Measurements from ENCODE around the gene TMED6. TPM values are rescaled to one million over a fixed set of nuclear protein-coding genes. Genes with fewer than 3 reads are reported as not detected.
A peak's percentile ranks its signal among the peaks of the same experiment; 100 is the strongest.

Gene TMED6
- total RNA-seq, 1 experiment from 2014 or later, result 2.4 TPM

DNA sequence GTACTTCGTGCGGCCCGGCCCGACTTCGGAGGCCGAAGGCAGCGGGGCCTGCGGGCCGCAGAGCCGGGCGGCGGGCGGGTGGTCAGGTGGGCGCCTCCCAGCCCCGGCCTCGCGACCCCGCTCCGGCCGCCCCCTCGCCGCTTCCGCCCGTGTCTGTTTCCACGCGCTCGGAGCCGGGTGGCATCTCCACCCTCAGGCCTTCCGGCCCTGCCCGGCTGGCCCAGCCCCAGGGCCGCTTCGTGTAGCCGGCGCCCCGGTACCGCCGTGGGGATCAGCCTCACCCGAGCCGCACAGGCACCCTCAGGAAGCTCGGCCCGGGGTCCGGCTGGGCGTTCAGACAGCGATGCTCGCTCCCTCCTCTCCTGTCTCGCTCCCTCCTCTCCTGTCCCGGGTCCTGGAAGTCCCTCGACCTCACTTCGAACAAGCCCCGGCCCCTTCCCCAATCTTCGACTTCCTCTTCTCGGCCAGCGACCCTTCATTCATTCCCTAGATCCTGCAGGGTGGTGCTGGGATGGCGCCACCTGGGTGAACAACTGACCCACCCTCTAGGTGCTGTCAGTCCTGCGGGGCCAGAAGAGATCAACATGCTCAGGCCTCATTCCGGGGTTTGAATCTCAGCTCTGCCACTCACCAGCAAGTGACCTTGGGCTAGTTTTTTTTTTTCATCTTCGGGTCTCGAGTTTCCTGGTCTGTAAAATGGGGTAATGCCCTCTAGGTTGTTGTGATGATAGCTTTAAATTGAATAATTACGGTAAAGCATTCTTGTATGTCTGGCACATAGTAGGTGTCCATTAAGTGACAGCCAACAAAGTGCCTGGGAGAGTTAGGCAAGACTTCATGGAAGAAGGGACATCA, 39.8 kb downstream of the TMED6 start:
- BruUV-seq (replicated peaks), result no TSS peak
- Mint-ChIP-seq H3K4me1 (ENCODE audit: low read depth, unreplicated experiment) (peaks cover 5% of the 10 kb centered on the region), H3K36me3 (ENCODE audit: insufficient read depth, unreplicated experiment) (peaks cover 68% of the 10 kb centered on the region), H3K27me3 (ENCODE audit: insufficient read depth, unreplicated experiment) (no peaks in the 10 kb centered on the region), H3K27ac (ENCODE audit: unreplicated experiment) (peak overlapping the region; percentile 65), H3K4me3 (ENCODE audit: unreplicated experiment) (peak overlapping the region; percentile 81), H3K9me3 (ENCODE audit: unreplicated experiment) (no peaks in the 10 kb centered on the region)
- intact Hi-C loops (cut with micrococcal nuclease; ENCODE audit: unreplicated experiment), result loop anchor here (1.0 kb wide), 2 partner anchors 19 to 124 kb away; partner anchors contain the start of genes PDF and SNTB2
- CTCF ChIA-PET, result interaction anchor here (0.5 to 0.9 kb wide), 7 partner anchors 12 to 451 kb away, joined by 3 to 5 read pairs (median 3); no protein-coding TSS in a partner anchor
- POLR2A ChIA-PET, result no interaction called here
- peaks cover 9% of the 10 kb centered on the region; the same call in 1 of the 2 replicates for H3K4me1 ChIP-seq
- H3K27me3 ChIP-seq (replicated peaks; ENCODE audit: control insufficient read depth, insufficient read depth, low read length), result no peaks in the 10 kb centered on the region
- DNase-seq, result peak; percentile 73 to 81
- TF ChIP-seq, protein P1, sequence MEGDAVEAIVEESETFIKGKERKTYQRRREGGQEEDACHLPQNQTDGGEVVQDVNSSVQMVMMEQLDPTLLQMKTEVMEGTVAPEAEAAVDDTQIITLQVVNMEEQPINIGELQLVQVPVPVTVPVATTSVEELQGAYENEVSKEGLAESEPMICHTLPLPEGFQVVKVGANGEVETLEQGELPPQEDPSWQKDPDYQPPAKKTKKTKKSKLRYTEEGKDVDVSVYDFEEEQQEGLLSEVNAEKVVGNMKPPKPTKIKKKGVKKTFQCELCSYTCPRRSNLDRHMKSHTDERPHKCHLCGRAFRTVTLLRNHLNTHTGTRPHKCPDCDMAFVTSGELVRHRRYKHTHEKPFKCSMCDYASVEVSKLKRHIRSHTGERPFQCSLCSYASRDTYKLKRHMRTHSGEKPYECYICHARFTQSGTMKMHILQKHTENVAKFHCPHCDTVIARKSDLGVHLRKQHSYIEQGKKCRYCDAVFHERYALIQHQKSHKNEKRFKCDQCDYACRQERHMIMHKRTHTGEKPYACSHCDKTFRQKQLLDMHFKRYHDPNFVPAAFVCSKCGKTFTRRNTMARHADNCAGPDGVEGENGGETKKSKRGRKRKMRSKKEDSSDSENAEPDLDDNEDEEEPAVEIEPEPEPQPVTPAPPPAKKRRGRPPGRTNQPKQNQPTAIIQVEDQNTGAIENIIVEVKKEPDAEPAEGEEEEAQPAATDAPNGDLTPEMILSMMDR (IDR thresholded peaks at IDR 0.05; ENCODE audit: insufficient read depth in 1 of 2, low read depth in 1 of 2, low read length in 1 of 2, severe bottlenecking in 1 of 2, unreplicated experiment in 1 of 2), result peak in 1 of 2 experiments; percentile 62
- H3K36me3 ChIP-seq (ENCODE audit: control insufficient read depth, insufficient read depth, low read length), result peaks cover 1% of the 10 kb centered on the region; the same call in 1 of the 2 replicates
- H3K4me3 ChIP-seq (ENCODE audit: low read depth, low read length), result peak overlapping the region; percentile 96
- H3K9me3 ChIP-seq, result no peaks in the 10 kb centered on the region

DNA sequence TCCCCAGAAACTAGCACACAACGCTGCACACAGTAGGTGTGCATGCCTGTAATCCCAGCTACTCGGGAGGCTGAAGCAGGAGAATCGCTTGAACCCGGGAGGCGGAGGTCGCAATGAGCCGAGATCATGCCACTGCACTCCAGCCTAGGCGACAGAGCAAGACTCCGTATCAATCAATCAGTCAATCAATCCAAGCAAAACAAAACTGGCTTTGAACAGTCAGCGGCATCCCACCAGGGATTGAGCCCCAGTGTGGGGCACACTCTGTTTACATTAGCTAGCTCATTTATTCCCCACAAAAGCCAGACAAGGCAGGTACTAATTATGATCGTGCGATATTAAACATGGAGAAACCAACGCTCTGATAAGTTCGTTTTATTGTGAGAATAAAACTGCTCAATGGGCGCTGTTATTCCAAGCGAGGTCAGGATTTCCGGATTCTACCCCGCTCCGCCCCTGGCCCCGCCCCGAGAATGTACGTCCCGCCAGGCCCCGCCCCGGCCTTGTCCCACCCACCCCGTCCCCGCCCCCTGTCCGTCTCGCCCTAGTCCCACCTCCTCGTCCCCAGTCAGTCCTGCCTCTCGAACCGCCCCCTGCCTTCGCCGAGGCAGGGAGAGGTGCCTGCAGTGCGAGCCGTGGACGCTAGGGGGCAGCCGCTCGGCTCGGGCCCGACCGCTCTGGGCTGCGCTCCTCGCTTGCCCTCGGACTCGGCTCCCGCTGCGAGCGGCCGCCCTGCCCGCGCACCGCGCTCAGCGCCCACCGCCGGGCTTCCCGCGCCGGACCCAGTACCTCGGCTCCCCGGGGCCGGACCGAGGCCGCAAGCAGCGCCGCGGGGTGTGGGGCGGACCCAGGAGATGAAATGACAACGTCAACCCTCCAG, 40.7 kb downstream of the TMED6 start, which contains the start of gene VPS4A:
TSS of gene VPS4A (plus strand) at position 698 of the 880 bp plus-strand sequence. CDS start at position 860, 162 bp downstream.
- no peaks in the 10 kb centered on the region for H3K36me3 ChIP-seq (ENCODE audit: control insufficient read depth, insufficient read depth, low read length)
- no peaks in the 10 kb centered on the region for H3K27me3 ChIP-seq (replicated peaks; ENCODE audit: control insufficient read depth, insufficient read depth, low read length)
- H3K4me1 ChIP-seq, result peaks cover 9% of the 10 kb centered on the region; the same call in 1 of the 2 replicates
- peak within 1 kb of the TSS; percentile 96 for H3K4me3 ChIP-seq (ENCODE audit: low read depth, low read length)
- no TSS peak for BruUV-seq (replicated peaks)
- Mint-ChIP-seq H3K4me1 (ENCODE audit: low read depth, unreplicated experiment) (peaks cover 5% of the 10 kb centered on the region), H3K27ac (ENCODE audit: unreplicated experiment) (peak within 1 kb of the TSS; percentile 65), H3K4me3 (ENCODE audit: unreplicated experiment) (peak within 1 kb of the TSS; percentile 81), H3K9me3 (ENCODE audit: unreplicated experiment) (no peaks in the 10 kb centered on the region), H3K27me3 (ENCODE audit: insufficient read depth, unreplicated experiment) (no peaks in the 10 kb centered on the region), H3K36me3 (ENCODE audit: insufficient read depth, unreplicated experiment) (peaks cover 60% of the 10 kb centered on the region)
- ChIA-PET CTCF (interaction anchor here (0.6 kb wide), 2 partner anchors 45 to 1226 kb away, joined by 3 to 9 read pairs; partner anchors contain the start of gene NFATC3), POLR2A (interaction anchor here (0.5 kb wide), 1 partner anchor 17 kb away, joined by 3 read pairs; no protein-coding TSS in a partner anchor)
- intact Hi-C loops (cut with micrococcal nuclease; ENCODE audit: unreplicated experiment), result loop anchor here (1.0 kb wide), 1 partner anchor 124 kb away; the partner anchor contains the start of gene SNTB2
- TF ChIP-seq, protein P1 (IDR thresholded peaks at IDR 0.05; ENCODE audit: insufficient read depth in 1 of 2, low read depth in 1 of 2, low read length in 1 of 2, severe bottlenecking in 1 of 2, unreplicated experiment in 1 of 2), result peak; percentile 91 to 98
- H3K9me3 ChIP-seq, result no peaks in the 10 kb centered on the region
- peak; percentile 97 to 100 for DNase-seq
